ENCODE measurements around the gene PAPPA2. TPM values are rescaled to one million over a fixed set of nuclear protein-coding genes. Genes with fewer than 3 reads are reported as not detected.

Gene PAPPA2
- total and polyA plus RNA-seq, 9 of the 15 experiments (the other 6 are each of a cell fraction or from before 2014, with no cell fraction given): 0.01 to 0.15 (median 0.05) TPM; not detected in 2

DNA sequence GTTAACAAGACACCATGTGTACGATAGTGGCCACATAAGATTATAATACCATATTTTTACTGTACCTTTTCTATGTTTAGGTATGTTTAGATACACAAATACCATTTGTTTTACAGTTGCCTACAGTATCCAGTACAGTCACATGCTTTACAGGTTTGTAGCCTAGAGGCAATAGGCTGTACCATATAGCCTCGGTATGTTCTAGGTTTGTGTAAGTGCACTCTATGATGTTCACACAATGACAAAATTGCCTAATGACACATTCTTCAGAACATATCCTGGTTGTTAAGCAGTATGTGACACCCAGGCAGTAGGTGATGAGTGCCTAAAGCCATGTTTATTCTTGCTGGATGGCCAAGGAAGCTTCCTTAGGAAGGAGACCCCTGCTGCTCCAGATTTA is 111.8 kb downstream of the PAPPA2 start:
- 0% methylated on average over 2 of the region's 2 CpGs for WGBS (ENCODE audit: insufficient coverage, low coverage, missing lambda C conversion rate)
- in situ Hi-C loops (cut with MboI): loop anchor here (25.0 kb wide), 1 partner anchor 1363 kb away; no protein-coding TSS in a partner anchor
- no peaks in the 10 kb centered on the region for H3K4me1 ChIP-seq (replicated peaks in 1 of 2; ENCODE audit: control insufficient read depth in 2 of 2, insufficient read depth in 2 of 2, low read length in 2 of 2)
- no peaks in the 10 kb centered on the region for H3K9me1 ChIP-seq (ENCODE audit: control insufficient read depth, insufficient read depth, low read length)
- CTCF ChIA-PET (ENCODE audit: low intra/inter-chr PET ratio): no interaction called here
- FAIRE-seq (no peak), DNase-seq (ENCODE audit: extremely low read depth in 1 of 4, low spot score in 3 of 4) (no peak), ATAC-seq (no peak)
- intact Hi-C loops (cut with micrococcal nuclease): no loop called here
- H3K27me3 ChIP-seq (ENCODE audit: control insufficient read depth in 2 of 2, insufficient read depth in 2 of 2, low read length in 2 of 2): no peaks in the 10 kb centered on the region; a peak in 1 of 5 replicates
- no peak overlapping the region for H3K9ac ChIP-seq (ENCODE audit: insufficient read depth in 1 of 2, low read depth in 2 of 2, low read length in 2 of 2)
- H3K36me3 ChIP-seq (ENCODE audit: control insufficient read depth, insufficient read depth, low read length): no peaks in the 10 kb centered on the region
- no peaks in the 10 kb centered on the region for H4K20me1 ChIP-seq (replicated peaks; ENCODE audit: control insufficient read depth, insufficient read depth, low read length)
- no peaks in the 10 kb centered on the region for H3K79me2 ChIP-seq (ENCODE audit: control insufficient read depth, insufficient read depth, low read length)
- no peak overlapping the region for H3K4me3 ChIP-seq
- no peaks in the 10 kb centered on the region for H3K9me3 ChIP-seq (replicated peaks; ENCODE audit: control insufficient read depth, insufficient read depth, low read depth, low read length)
- POLR2A ChIA-PET: interaction anchor here (1.0 kb wide), 1 partner anchor 9 kb away, joined by 4 read pairs; no protein-coding TSS in a partner anchor
- H3K27ac ChIP-seq (ENCODE audit: extremely low read depth, low read depth, low read length): no peak overlapping the region
- no peak overlapping the region for H2AFZ ChIP-seq (ENCODE audit: low read depth, low read length)
- no peak overlapping the region for H3K4me2 ChIP-seq (ENCODE audit: insufficient read depth, low read length)
- BruUV-seq (replicated peaks): no TSS peak
- TF ChIP-seq ATF7 (IDR thresholded peaks at IDR 0.05) (no peak), MAFG (tag; conservative IDR thresholded peaks at IDR 0.05) (no peak), NFIC (IDR thresholded peaks at IDR 0.05) (no peak), FOXK1 (CRISPR knock-in tag; IDR thresholded peaks at IDR 0.05; ENCODE audit: borderline replicate concordance) (no peak), ZNF384 (IDR thresholded peaks at IDR 0.05; ENCODE audit: low read depth, low read length) (no peak), ZNF212 (CRISPR knock-in tag; IDR thresholded peaks at IDR 0.05) (no peak), ZNF224 (CRISPR knock-in tag; IDR thresholded peaks at IDR 0.05) (no peak), NFE2 (IDR thresholded peaks at IDR 0.05; ENCODE audit: low read depth) (no peak), GTF2A2 (tag; IDR thresholded peaks at IDR 0.05) (no peak), ETV1 (tag; conservative IDR thresholded peaks at IDR 0.05; ENCODE audit: low read depth) (no peak), ZNF175 (CRISPR knock-in tag; IDR thresholded peaks at IDR 0.05; ENCODE audit: low read depth) (no peak), PRMT5 (CRISPR knock-in tag; IDR thresholded peaks at IDR 0.05) (no peak), NFATC3 (IDR thresholded peaks at IDR 0.05) (no peak), MCM7 (IDR thresholded peaks at IDR 0.05) (no peak), ZNF583 (CRISPR knock-in tag; IDR thresholded peaks at IDR 0.05) (no peak)
- TF ChIP-seq, protein P1, sequence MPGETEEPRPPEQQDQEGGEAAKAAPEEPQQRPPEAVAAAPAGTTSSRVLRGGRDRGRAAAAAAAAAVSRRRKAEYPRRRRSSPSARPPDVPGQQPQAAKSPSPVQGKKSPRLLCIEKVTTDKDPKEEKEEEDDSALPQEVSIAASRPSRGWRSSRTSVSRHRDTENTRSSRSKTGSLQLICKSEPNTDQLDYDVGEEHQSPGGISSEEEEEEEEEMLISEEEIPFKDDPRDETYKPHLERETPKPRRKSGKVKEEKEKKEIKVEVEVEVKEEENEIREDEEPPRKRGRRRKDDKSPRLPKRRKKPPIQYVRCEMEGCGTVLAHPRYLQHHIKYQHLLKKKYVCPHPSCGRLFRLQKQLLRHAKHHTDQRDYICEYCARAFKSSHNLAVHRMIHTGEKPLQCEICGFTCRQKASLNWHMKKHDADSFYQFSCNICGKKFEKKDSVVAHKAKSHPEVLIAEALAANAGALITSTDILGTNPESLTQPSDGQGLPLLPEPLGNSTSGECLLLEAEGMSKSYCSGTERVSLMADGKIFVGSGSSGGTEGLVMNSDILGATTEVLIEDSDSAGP (CRISPR knock-in tag; IDR thresholded peaks at IDR 0.05): no peak
